ENCODE results near the gene DHODH.

Gene DHODH

GRCh38 chr16:72008424-72009216 lies at the start of gene DHODH:
Gene DHODH, plus strand, starts transcription at chr16:72008744. Its CDS starts 21 bp downstream, at chr16:72008765.
- Mint-ChIP-seq H3K9me3 (no peaks in the 10 kb centered on the region), H3K27ac (ENCODE audit: low read depth) (peak within 1 kb of the TSS; percentile 79), H3K4me3 (peak within 1 kb of the TSS; percentile 89), H3K4me1 (peaks cover 23% of the 10 kb centered on the region), H3K36me3 (ENCODE audit: insufficient read depth) (peaks cover 4% of the 10 kb centered on the region), H3K27me3 (no peaks in the 10 kb centered on the region)
- DNase-seq (ENCODE audit: low spot score in 2 of 2) (peak; percentile 95 to 98), ATAC-seq (replicated peaks; ENCODE audit: extremely low read depth, poor library complexity, severe bottlenecking) (peak; percentile 99)

- H3K36me3 Mint-ChIP-seq (ENCODE audit: insufficient read depth): no peaks in the 10 kb centered on the region
- H3K4me1 Mint-ChIP-seq: peaks cover 8% of the 10 kb centered on the region
- no peaks in the 10 kb centered on the region for H3K9me3 Mint-ChIP-seq
- no peak overlapping the region for H3K27ac Mint-ChIP-seq (ENCODE audit: low read depth)
- DNase-seq (ENCODE audit: low spot score in 2 of 2): peak; percentile 64 to 68
- ATAC-seq (replicated peaks; ENCODE audit: extremely low read depth, poor library complexity, severe bottlenecking): peak; percentile 92
- no peaks in the 10 kb centered on the region for H3K27me3 Mint-ChIP-seq
- H3K4me3 Mint-ChIP-seq: no peak overlapping the region
Observed at GRCh38 chr16:71961066-71962039, 47.2 kb upstream of the DHODH start.

GRCh38 chr16:71963125-71963875 lies 45.2 kb upstream of the DHODH start:
- ATAC-seq (replicated peaks; ENCODE audit: extremely low read depth, poor library complexity, severe bottlenecking): no peak
- Mint-ChIP-seq H3K9me3 (no peaks in the 10 kb centered on the region), H3K27me3 (no peaks in the 10 kb centered on the region), H3K4me1 (peaks cover 4% of the 10 kb centered on the region), H3K36me3 (ENCODE audit: insufficient read depth) (no peaks in the 10 kb centered on the region), H3K27ac (ENCODE audit: low read depth) (peak overlapping the region; percentile 20), H3K4me3 (no peak overlapping the region)
- DNase-seq (ENCODE audit: low spot score in 2 of 2): no peak

GRCh38 chr16:71965223-71965622 lies 43.3 kb upstream of the DHODH start:
- no peak overlapping the region for H3K4me3 Mint-ChIP-seq
- H3K9me3 Mint-ChIP-seq: no peaks in the 10 kb centered on the region
- H3K27me3 Mint-ChIP-seq: no peaks in the 10 kb centered on the region
- DNase-seq (ENCODE audit: low spot score in 2 of 2) (no peak), ATAC-seq (replicated peaks; ENCODE audit: extremely low read depth, poor library complexity, severe bottlenecking) (no peak)
- peaks cover 4% of the 10 kb centered on the region for H3K4me1 Mint-ChIP-seq
- no peaks in the 10 kb centered on the region for H3K36me3 Mint-ChIP-seq (ENCODE audit: insufficient read depth)
- no peak overlapping the region for H3K27ac Mint-ChIP-seq (ENCODE audit: low read depth)

GRCh38 chr16:71966932-71967331 lies 41.6 kb upstream of the DHODH start:
- DNase-seq (ENCODE audit: low spot score in 2 of 2) (no peak), ATAC-seq (replicated peaks; ENCODE audit: extremely low read depth, poor library complexity, severe bottlenecking) (no peak)
- Mint-ChIP-seq H3K36me3 (ENCODE audit: insufficient read depth) (no peaks in the 10 kb centered on the region), H3K27me3 (no peaks in the 10 kb centered on the region), H3K4me1 (no peaks in the 10 kb centered on the region), H3K4me3 (no peak overlapping the region), H3K27ac (ENCODE audit: low read depth) (no peak overlapping the region), H3K9me3 (no peaks in the 10 kb centered on the region)

- Mint-ChIP-seq H3K9me3 (no peaks in the 10 kb centered on the region), H3K36me3 (ENCODE audit: insufficient read depth) (no peaks in the 10 kb centered on the region), H3K4me1 (no peaks in the 10 kb centered on the region), H3K4me3 (no peak overlapping the region), H3K27me3 (no peaks in the 10 kb centered on the region), H3K27ac (ENCODE audit: low read depth) (no peak overlapping the region)
- DNase-seq (ENCODE audit: low spot score in 2 of 2) (no peak), ATAC-seq (replicated peaks; ENCODE audit: extremely low read depth, poor library complexity, severe bottlenecking) (no peak)
Observed at GRCh38 chr16:71969353-71969752, 39.2 kb upstream of the DHODH start.

GRCh38 chr16:71971571-71971970 lies 37.0 kb upstream of the DHODH start:
- Mint-ChIP-seq H3K36me3 (ENCODE audit: insufficient read depth) (peaks cover 2% of the 10 kb centered on the region), H3K4me3 (no peak overlapping the region), H3K27ac (ENCODE audit: low read depth) (no peak overlapping the region), H3K27me3 (no peaks in the 10 kb centered on the region), H3K9me3 (no peaks in the 10 kb centered on the region), H3K4me1 (no peaks in the 10 kb centered on the region)
- DNase-seq (ENCODE audit: low spot score in 2 of 2): no peak
- no peak for ATAC-seq (replicated peaks; ENCODE audit: extremely low read depth, poor library complexity, severe bottlenecking)

- Mint-ChIP-seq H3K36me3 (ENCODE audit: insufficient read depth) (peaks cover 2% of the 10 kb centered on the region), H3K27ac (ENCODE audit: low read depth) (no peak overlapping the region), H3K4me3 (no peak overlapping the region), H3K27me3 (no peaks in the 10 kb centered on the region), H3K4me1 (no peaks in the 10 kb centered on the region), H3K9me3 (no peaks in the 10 kb centered on the region)
- DNase-seq (ENCODE audit: low spot score in 2 of 2) (no peak), ATAC-seq (replicated peaks; ENCODE audit: extremely low read depth, poor library complexity, severe bottlenecking) (no peak)
Observed at GRCh38 chr16:71972356-71972755, 36.2 kb upstream of the DHODH start.

GRCh38 chr16:71973001-71973400 lies 35.5 kb upstream of the DHODH start:
- ATAC-seq (replicated peaks; ENCODE audit: extremely low read depth, poor library complexity, severe bottlenecking): no peak
- Mint-ChIP-seq H3K4me3 (no peak overlapping the region), H3K36me3 (ENCODE audit: insufficient read depth) (peaks cover 2% of the 10 kb centered on the region), H3K27me3 (no peaks in the 10 kb centered on the region), H3K4me1 (no peaks in the 10 kb centered on the region), H3K27ac (ENCODE audit: low read depth) (no peak overlapping the region), H3K9me3 (no peaks in the 10 kb centered on the region)
- DNase-seq (ENCODE audit: low spot score in 2 of 2): no peak

- H3K36me3 Mint-ChIP-seq (ENCODE audit: insufficient read depth): peaks cover 2% of the 10 kb centered on the region
- no peak overlapping the region for H3K4me3 Mint-ChIP-seq
- DNase-seq (ENCODE audit: low spot score in 2 of 2) (no peak), ATAC-seq (replicated peaks; ENCODE audit: extremely low read depth, poor library complexity, severe bottlenecking) (no peak)
- no peaks in the 10 kb centered on the region for H3K9me3 Mint-ChIP-seq
- peaks cover under 1% of the 10 kb centered on the region for H3K27me3 Mint-ChIP-seq
- no peaks in the 10 kb centered on the region for H3K4me1 Mint-ChIP-seq
- H3K27ac Mint-ChIP-seq (ENCODE audit: low read depth): no peak overlapping the region
Observed at GRCh38 chr16:71974068-71974818, 34.3 kb upstream of the DHODH start.

- Mint-ChIP-seq H3K36me3 (ENCODE audit: insufficient read depth) (no peaks in the 10 kb centered on the region), H3K27ac (ENCODE audit: low read depth) (no peak overlapping the region), H3K4me3 (no peak overlapping the region), H3K4me1 (no peaks in the 10 kb centered on the region), H3K9me3 (no peaks in the 10 kb centered on the region), H3K27me3 (peaks cover 47% of the 10 kb centered on the region)
- ATAC-seq (replicated peaks; ENCODE audit: extremely low read depth, poor library complexity, severe bottlenecking): no peak
- DNase-seq (ENCODE audit: low spot score in 2 of 2): no peak
Observed at GRCh38 chr16:71985262-71985974, 23.1 kb upstream of the DHODH start.

Data from central memory CD8-positive, alpha-beta T cell (primary cell).